HG03565 (cell line): ENCODE measurements around the gene GNB5.
"Not testable (repeated sequence)": the region's sequence is repeated elsewhere in the genome, so short reads cannot be mapped to it uniquely, and the experiment has no call there.

ENCODE experiments used
- ATAC-seq: cut with Tn5 transposase; IDR thresholded peaks from one replicate; pipeline ENCODE4 v1.9.1; 2021; ENCODE audit warnings: mild to moderate bottlenecking, moderate library complexity; ENCODE audit not compliant: unreplicated experiment

GNB5 gene

GRCh38 chr15:52191207-52191606 lies at the start of gene GNB5:
Gene GNB5 (minus strand): TSS chr15:52191392. CDS start chr15:52184676, 6,716 bp downstream.
- no peak for ATAC-seq

- ATAC-seq: no peak
These were observed 49.0 kb upstream of the GNB5 start for GRCh38 chr15:52240166-52240565.

- not testable (repeated sequence) for ATAC-seq
These were observed 47.9 kb upstream of the GNB5 start for GRCh38 chr15:52238989-52239525.

- ATAC-seq: no peak
These were observed 47.0 kb upstream of the GNB5 start for GRCh38 chr15:52238149-52238548.

- ATAC-seq: no peak
These were observed 44.8 kb upstream of the GNB5 start for GRCh38 chr15:52236013-52236412.

- ATAC-seq: no peak
These were observed 43.7 kb upstream of the GNB5 start for GRCh38 chr15:52234596-52235541.

GRCh38 chr15:52233405-52233804 lies 42.2 kb upstream of the GNB5 start:
- peak; percentile 30 for ATAC-seq

- peak; percentile 57 for ATAC-seq
These were observed 41.1 kb upstream of the GNB5 start for GRCh38 chr15:52232327-52232726.

GRCh38 chr15:52230073-52230472 lies 38.9 kb upstream of the GNB5 start:
- ATAC-seq: no peak

GRCh38 chr15:52228921-52229320 lies 37.7 kb upstream of the GNB5 start:
- no peak for ATAC-seq

- peak; percentile 89 for ATAC-seq
These were observed 36.3 kb upstream of the GNB5 start for GRCh38 chr15:52227456-52227855.

GRCh38 chr15:52225230-52225629 lies 34.0 kb upstream of the GNB5 start:
- ATAC-seq: no peak

GRCh38 chr15:52224211-52224610 lies 33.0 kb upstream of the GNB5 start:
- no peak for ATAC-seq

- peak; percentile 70 for ATAC-seq
These were observed 30.5 kb upstream of the GNB5 start for GRCh38 chr15:52221730-52222129.

GRCh38 chr15:52220937-52221660 lies 29.9 kb upstream of the GNB5 start:
- ATAC-seq: no peak

- no peak for ATAC-seq
These were observed 29.1 kb upstream of the GNB5 start for GRCh38 chr15:52220251-52220650.

GRCh38 chr15:52218816-52219215 lies 27.6 kb upstream of the GNB5 start:
- no peak for ATAC-seq

- no peak for ATAC-seq
These were observed 27.2 kb upstream of the GNB5 start for GRCh38 chr15:52218371-52218770.

- ATAC-seq: no peak
These were observed 26.0 kb upstream of the GNB5 start for GRCh38 chr15:52217186-52217585.

GRCh38 chr15:52214553-52214952 lies 23.4 kb upstream of the GNB5 start:
- ATAC-seq: no peak

- ATAC-seq: no peak
These were observed 22.0 kb upstream of the GNB5 start for GRCh38 chr15:52213206-52213605.
